ENCODE data around the gene PTPRO. TPM values are rescaled to one million over a fixed set of nuclear protein-coding genes. Genes with fewer than 3 reads are reported as not detected.

The PTPRO gene
- total RNA-seq, 1 experiment from 2014 or later = 0.52 TPM

GRCh38 chr12:15474766-15475165, 152.5 kb downstream of the PTPRO start:
- Histone ChIP-seq H4K20me1 (ENCODE audit: control insufficient read depth, insufficient read depth, insufficient read length) (no peaks in the 10 kb centered on the region), H3K27me3 (ENCODE audit: insufficient read depth, low read length) (no peaks in the 10 kb centered on the region), H3T11ph (ENCODE audit: low read length) (no peak overlapping the region), H4K5ac (ENCODE audit: insufficient read length, low read depth, low read length) (no peak overlapping the region), H3K9me3 (ENCODE audit: control insufficient read depth, low read depth, low read length) (no peaks in the 10 kb centered on the region), H3K4me2 (ENCODE audit: insufficient read depth, insufficient read length, low read length) (no peak overlapping the region), H3K23me2 (ENCODE audit: insufficient read length, low read depth, low read length, poor library complexity, severe bottlenecking) (no peaks in the 10 kb centered on the region), H3K14ac (ENCODE audit: insufficient read depth, low read length) (no peak overlapping the region), H3K79me1 (ENCODE audit: insufficient read depth, low read depth, low read length, poor library complexity, severe bottlenecking) (no peaks in the 10 kb centered on the region), H2BK20ac (ENCODE audit: low read depth, low read length, poor library complexity, severe bottlenecking) (no peak overlapping the region), H3K79me2 (ENCODE audit: insufficient read depth, low read length) (no peaks in the 10 kb centered on the region), H3K4ac (ENCODE audit: low read depth, low read length) (no peak overlapping the region), H4K91ac (ENCODE audit: insufficient read length, low read depth, low read length) (no peak overlapping the region), H3K18ac (ENCODE audit: insufficient read length, low read depth, low read length) (no peak overlapping the region), H2BK120ac (ENCODE audit: low read depth, low read length, poor library complexity, severe bottlenecking) (no peak overlapping the region), H4K8ac (replicated peaks; ENCODE audit: insufficient read length, low read depth, low read length) (no peak overlapping the region), H2AK5ac (ENCODE audit: insufficient read length, low read length) (no peak overlapping the region), H2BK5ac (ENCODE audit: insufficient read length, low read length) (no peak overlapping the region), H2BK12ac (ENCODE audit: insufficient read length, low read depth, low read length) (no peak overlapping the region), H2AFZ (ENCODE audit: low read length) (no peak overlapping the region), H3K9ac (ENCODE audit: extremely low read depth, insufficient read length, low read length) (no peak overlapping the region), H2BK15ac (ENCODE audit: low read depth, low read length) (no peak overlapping the region), H3K27ac (ENCODE audit: insufficient read length, low read depth, low read length) (no peak overlapping the region), H3K56ac (ENCODE audit: insufficient read length, low read depth, low read length) (no peak overlapping the region), H3K4me1 (ENCODE audit: insufficient read depth, low read length) (no peaks in the 10 kb centered on the region), H3K23ac (ENCODE audit: insufficient read length, low read depth, low read length) (no peak overlapping the region)
- H3K36me3 Mint-ChIP-seq (ENCODE audit: insufficient read depth in 1 of 3, low read depth in 3 of 3) = no peaks in the 10 kb centered on the region; a peak in 1 of 7 replicates
- WGBS (ENCODE audit: extremely low coverage, insufficient read length, low lambda C conversion rate) = no CpG with 5 or more reads among the region's 6 CpGs
- no peak overlapping the region for H3K4me3 Mint-ChIP-seq
- peaks cover 5% of the 10 kb centered on the region in 2 experiments; a peak in 2 of 4 replicates for H3K4me1 Mint-ChIP-seq
- DNase-seq = no peak
- no peak overlapping the region for H3K27ac Mint-ChIP-seq
- H3K27me3 Mint-ChIP-seq (ENCODE audit: low read depth) = no peaks in the 10 kb centered on the region
- H3K9me3 Mint-ChIP-seq = no peaks in the 10 kb centered on the region
- TF ChIP-seq, protein P1, sequence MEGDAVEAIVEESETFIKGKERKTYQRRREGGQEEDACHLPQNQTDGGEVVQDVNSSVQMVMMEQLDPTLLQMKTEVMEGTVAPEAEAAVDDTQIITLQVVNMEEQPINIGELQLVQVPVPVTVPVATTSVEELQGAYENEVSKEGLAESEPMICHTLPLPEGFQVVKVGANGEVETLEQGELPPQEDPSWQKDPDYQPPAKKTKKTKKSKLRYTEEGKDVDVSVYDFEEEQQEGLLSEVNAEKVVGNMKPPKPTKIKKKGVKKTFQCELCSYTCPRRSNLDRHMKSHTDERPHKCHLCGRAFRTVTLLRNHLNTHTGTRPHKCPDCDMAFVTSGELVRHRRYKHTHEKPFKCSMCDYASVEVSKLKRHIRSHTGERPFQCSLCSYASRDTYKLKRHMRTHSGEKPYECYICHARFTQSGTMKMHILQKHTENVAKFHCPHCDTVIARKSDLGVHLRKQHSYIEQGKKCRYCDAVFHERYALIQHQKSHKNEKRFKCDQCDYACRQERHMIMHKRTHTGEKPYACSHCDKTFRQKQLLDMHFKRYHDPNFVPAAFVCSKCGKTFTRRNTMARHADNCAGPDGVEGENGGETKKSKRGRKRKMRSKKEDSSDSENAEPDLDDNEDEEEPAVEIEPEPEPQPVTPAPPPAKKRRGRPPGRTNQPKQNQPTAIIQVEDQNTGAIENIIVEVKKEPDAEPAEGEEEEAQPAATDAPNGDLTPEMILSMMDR (conservative IDR thresholded peaks at IDR 0.05) = no peak

Data from H9 (cell line).